Ascending aorta (tissue), 2 donors: ENCODE results near the gene TEAD1. TPM values are rescaled to one million over a fixed set of nuclear protein-coding genes. Genes with fewer than 3 reads are reported as not detected.

Experiments used
- DNase-seq, 2 donors: peaks; one replicate each; pipeline ENCODE4 v3.0.0-alpha.2; 2019; ENCODE audit warnings: low spot score in 2 of 2
- H3K27ac ChIP-seq, 2 donors: fragments of 200-600 bp; sonication (generic); one replicate each; pipeline ENCODE4 v1.5.1; 2016 to 2017; ENCODE audit warnings: mild to moderate bottlenecking in 1 of 2
- H3K27me3 ChIP-seq: fragments of 200-600 bp; sonication (generic); one replicate; pipeline ENCODE4 v1.5.1; 2017
- H3K36me3 ChIP-seq, 2 donors: fragments of 200-600 bp; sonication (generic); one replicate each; pipeline ENCODE4 v1.5.1; 2016
- H3K4me1 ChIP-seq, 2 donors: fragments of 200-600 bp; sonication (generic); one replicate each; pipeline ENCODE4 v1.5.1; 2016 to 2017; ENCODE audit warnings: mild to moderate bottlenecking in 1 of 2
- H3K4me3 ChIP-seq, 2 donors: fragments of 200-600 bp; sonication (generic); one replicate each; pipeline ENCODE4 v1.5.1; 2016 to 2017; ENCODE audit warnings: mild to moderate bottlenecking in 1 of 2
- H3K9me3 ChIP-seq, 2 donors: fragments of 200-600 bp; sonication (generic); one replicate each; pipeline ENCODE4 v1.5.1; 2016
- intact Hi-C: fragments of 100-400 bp; cut with DNase I; formaldehyde crosslinking; loops from one replicate; pipeline ENCODE4 v1.15.1; 2023
- total RNA-seq: library from RNA; depleted of rRNA; stranded (reverse); fragments of >200 nt; gene quantifications from one replicate; pipeline ENCODE4 v1.1.0, GENCODE V29; 2016
- TF ChIP-seq, protein P1 (sequence below), 3 experiments: fragments of 200-600 bp in 2 of 3; fragments of 450-650 bp in 1 of 3; sonication (generic) in 2 of 3; IDR thresholded peaks; one replicate each; pipeline ENCODE4 v1.5.1; 2016 to 2019; ENCODE audit warnings: antibody characterized with exemption in 3 of 3, mild to moderate bottlenecking in 1 of 3, moderate library complexity in 1 of 3

The TEAD1 gene
- total RNA-seq, 1 donor from 2014 or later = 112 TPM

DNA sequence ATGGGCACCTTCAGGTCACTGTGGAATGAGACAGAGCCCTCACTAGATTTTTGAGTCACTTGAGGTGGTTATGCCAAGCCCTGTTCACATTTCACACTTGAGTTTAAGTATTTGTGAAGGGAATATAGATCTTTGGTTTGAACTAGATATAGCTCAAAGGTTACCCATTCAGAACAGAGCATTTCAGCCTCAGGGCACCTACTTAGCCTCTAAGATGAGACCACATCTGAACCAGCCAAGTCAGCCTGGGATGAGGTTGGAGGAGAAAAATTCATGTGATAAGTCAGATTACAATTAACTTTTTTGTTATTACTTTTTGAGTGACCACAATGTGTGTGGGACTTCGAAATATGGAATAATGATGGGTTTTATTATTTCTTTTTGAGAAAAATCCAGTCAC is 127.8 kb downstream of the TEAD1 start:
- no peak overlapping the region for H3K27ac ChIP-seq
- H3K27me3 ChIP-seq = no peaks in the 10 kb centered on the region
- no peaks in the 10 kb centered on the region for H3K36me3 ChIP-seq
- TF ChIP-seq, protein P1, sequence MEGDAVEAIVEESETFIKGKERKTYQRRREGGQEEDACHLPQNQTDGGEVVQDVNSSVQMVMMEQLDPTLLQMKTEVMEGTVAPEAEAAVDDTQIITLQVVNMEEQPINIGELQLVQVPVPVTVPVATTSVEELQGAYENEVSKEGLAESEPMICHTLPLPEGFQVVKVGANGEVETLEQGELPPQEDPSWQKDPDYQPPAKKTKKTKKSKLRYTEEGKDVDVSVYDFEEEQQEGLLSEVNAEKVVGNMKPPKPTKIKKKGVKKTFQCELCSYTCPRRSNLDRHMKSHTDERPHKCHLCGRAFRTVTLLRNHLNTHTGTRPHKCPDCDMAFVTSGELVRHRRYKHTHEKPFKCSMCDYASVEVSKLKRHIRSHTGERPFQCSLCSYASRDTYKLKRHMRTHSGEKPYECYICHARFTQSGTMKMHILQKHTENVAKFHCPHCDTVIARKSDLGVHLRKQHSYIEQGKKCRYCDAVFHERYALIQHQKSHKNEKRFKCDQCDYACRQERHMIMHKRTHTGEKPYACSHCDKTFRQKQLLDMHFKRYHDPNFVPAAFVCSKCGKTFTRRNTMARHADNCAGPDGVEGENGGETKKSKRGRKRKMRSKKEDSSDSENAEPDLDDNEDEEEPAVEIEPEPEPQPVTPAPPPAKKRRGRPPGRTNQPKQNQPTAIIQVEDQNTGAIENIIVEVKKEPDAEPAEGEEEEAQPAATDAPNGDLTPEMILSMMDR (IDR thresholded peaks at IDR 0.05) = no peak
- intact Hi-C loops = no loop called here
- no peak overlapping the region for H3K4me3 ChIP-seq
- no peak for DNase-seq
- H3K9me3 ChIP-seq = no peaks in the 10 kb centered on the region
- H3K4me1 ChIP-seq = peaks cover 13 to 24% of the 10 kb centered on the region in 2 donors

DNA sequence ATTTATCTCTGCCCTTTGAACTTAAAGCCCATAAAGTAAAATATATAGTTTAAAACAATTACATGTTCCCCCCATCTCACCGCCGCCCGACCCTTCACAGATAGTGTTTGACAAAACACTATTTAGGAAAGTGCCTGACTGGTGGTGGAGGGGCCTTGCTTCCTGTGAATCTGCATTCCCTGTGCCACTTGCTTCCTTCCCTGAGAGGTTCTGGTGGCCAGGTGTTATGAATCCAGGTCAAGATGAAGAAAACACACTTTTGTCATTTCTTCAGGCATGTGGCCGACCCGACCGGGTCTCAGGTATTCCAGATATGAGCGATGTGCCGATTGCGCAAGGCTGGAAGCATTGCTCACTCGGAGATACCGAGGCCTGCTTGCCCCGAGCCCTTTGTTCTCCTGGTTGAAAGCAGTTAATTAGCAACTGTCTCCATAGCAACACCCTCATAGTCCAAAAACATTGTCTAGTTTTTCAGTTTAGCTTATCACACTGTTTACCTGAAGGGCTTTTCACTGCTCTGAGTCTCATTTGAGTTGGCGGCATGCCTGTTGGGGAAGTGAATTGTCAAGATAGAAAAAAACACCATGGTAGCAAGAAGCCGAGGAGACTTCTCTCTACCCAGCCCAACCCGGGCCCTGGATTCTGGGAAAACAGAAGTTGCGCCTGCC is 128.3 kb downstream of the TEAD1 start:
- Histone ChIP-seq H3K4me3 (no peak overlapping the region), H3K27me3 (no peaks in the 10 kb centered on the region), H3K4me1 (peaks cover 13 to 24% of the 10 kb centered on the region in 2 donors), H3K9me3 (no peaks in the 10 kb centered on the region), H3K27ac (peak overlapping the region in 1 of 2 donors; percentile 23), H3K36me3 (no peaks in the 10 kb centered on the region)
- TF ChIP-seq, protein P1 (IDR thresholded peaks at IDR 0.05) = no peak
- intact Hi-C loops = no loop called here
- DNase-seq = no peak

DNA sequence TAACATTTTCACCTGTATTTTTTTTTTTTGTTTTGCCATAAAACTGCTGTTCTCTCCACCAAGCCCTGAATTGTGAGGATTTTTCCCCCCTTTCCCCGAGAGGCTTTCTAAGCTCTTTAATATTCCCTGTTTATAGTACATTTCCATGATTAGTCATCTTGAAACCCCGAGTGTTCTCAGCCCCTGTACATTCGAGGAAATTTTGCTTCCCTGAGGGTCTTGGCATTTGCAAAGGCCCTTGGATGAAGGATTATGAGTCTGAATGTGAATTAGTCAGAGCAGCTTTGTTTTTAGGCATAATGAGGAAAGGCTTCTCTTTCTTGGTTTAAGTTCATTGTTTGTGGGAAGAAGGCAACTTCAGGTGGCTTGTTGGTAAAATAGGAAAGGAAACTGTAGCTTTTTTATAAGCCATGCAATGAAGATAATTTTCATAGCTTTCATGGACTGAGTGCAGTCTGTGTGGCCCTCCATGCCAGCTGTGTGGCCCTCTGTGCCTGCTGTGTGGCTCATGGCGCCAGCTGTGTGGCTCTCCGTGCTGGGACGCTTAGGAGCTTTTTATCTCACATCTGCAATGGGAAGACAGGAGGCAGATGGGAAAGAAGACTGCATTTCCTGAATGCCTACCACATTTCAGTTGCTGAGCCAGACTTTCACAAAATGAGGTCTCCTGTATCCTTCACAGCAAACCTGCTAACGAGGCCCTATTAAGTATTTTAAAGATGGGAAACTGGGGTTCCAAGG is 129.0 kb downstream of the TEAD1 start:
- DNase-seq = no peak
- peak overlapping the region in 1 of 2 donors; percentile 23 for H3K27ac ChIP-seq
- H3K9me3 ChIP-seq = no peaks in the 10 kb centered on the region
- peaks cover 13 to 24% of the 10 kb centered on the region in 2 donors for H3K4me1 ChIP-seq
- no peaks in the 10 kb centered on the region for H3K27me3 ChIP-seq
- H3K36me3 ChIP-seq = no peaks in the 10 kb centered on the region
- intact Hi-C loops = no loop called here
- TF ChIP-seq, protein P1 (IDR thresholded peaks at IDR 0.05) = no peak
- no peak overlapping the region for H3K4me3 ChIP-seq

DNA sequence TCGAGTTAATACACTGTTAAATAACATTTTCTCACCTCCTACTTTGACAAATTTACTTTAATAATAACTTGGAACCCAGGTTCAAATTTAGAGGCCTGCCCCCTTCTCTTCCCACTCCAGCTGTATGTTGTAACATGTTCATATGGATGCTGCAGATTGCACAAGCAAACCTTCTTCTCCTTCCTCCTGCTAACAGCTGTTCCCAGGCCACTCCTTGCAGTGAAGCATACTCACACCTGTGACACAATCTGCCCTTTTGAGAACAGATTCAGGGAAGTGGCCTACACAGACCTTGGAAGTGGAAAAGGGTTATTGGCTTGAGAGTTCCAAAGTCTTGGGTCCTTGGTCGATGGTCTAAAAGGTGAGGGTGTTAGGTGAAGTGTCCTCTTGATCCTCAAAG is 131.9 kb downstream of the TEAD1 start:
- H3K36me3 ChIP-seq = no peaks in the 10 kb centered on the region
- TF ChIP-seq, protein P1 (IDR thresholded peaks at IDR 0.05) = no peak
- H3K4me1 ChIP-seq = peaks cover 3 to 9% of the 10 kb centered on the region in 2 donors

DNA sequence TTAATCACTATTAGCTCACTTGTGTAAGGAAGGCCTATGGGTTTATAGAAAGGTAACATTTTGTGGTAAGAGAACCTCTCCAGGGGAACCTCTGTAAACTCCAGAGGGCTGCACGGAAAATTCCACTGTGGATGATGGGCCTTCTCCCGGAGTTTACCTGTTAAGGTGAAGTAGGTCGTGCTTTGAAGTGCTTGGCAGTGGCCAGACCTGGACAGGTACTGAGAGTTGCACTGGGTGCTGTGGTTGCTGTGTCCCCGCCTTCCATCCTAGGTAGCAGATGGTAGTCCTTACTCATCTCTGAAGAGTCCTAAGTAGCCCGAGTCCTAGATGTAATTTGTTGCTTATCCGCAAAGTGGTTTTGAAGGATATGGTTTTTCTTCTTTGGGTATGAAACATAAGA is 133.4 kb downstream of the TEAD1 start:
- H3K4me1 ChIP-seq = peaks cover 3 to 8% of the 10 kb centered on the region in 2 donors
- intact Hi-C loops = no loop called here

More for the DNA sequence above, 131.9 kb downstream of the TEAD1 start:
- intact Hi-C loops = no loop called here
- Histone ChIP-seq H3K27me3 (no peaks in the 10 kb centered on the region), H3K27ac (no peak overlapping the region), H3K9me3 (no peaks in the 10 kb centered on the region), H3K4me3 (no peak overlapping the region)
- no peak for DNase-seq

More for the DNA sequence above, 133.4 kb downstream of the TEAD1 start:
- no peak for DNase-seq
- no peak overlapping the region for H3K4me3 ChIP-seq
- H3K27ac ChIP-seq = no peak overlapping the region
- no peaks in the 10 kb centered on the region for H3K9me3 ChIP-seq
- H3K36me3 ChIP-seq = no peaks in the 10 kb centered on the region
- H3K27me3 ChIP-seq = no peaks in the 10 kb centered on the region
- TF ChIP-seq, protein P1 (IDR thresholded peaks at IDR 0.05) = no peak
